ENCODE measurements around the gene TSPAN18.

DNA sequence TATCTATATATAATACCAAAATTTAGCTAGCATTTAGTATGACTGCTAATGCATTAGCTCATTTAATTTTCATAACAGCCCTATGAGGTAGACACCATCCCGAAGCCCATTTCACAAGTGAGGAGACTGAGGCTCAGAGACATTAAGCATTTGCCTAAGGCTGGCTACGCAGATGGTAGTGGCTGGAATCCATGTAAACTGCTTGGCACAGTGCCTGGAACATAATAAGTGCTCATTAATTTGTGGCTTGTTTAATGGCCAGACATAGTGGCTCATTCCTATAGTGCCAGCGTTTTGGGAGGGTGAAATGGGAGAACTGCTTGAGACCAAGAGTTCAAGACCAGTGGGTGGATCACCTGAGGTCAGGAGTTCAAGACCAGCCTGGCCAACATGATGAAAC is 241.7 kb downstream of the TSPAN18 start:
- TF ChIP-seq POLR2A (IDR thresholded peaks at IDR 0.05), result no peak
- TF ChIP-seq, protein P1, sequence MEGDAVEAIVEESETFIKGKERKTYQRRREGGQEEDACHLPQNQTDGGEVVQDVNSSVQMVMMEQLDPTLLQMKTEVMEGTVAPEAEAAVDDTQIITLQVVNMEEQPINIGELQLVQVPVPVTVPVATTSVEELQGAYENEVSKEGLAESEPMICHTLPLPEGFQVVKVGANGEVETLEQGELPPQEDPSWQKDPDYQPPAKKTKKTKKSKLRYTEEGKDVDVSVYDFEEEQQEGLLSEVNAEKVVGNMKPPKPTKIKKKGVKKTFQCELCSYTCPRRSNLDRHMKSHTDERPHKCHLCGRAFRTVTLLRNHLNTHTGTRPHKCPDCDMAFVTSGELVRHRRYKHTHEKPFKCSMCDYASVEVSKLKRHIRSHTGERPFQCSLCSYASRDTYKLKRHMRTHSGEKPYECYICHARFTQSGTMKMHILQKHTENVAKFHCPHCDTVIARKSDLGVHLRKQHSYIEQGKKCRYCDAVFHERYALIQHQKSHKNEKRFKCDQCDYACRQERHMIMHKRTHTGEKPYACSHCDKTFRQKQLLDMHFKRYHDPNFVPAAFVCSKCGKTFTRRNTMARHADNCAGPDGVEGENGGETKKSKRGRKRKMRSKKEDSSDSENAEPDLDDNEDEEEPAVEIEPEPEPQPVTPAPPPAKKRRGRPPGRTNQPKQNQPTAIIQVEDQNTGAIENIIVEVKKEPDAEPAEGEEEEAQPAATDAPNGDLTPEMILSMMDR (IDR thresholded peaks at IDR 0.05), result no peak

Data from thyroid gland (tissue), 4 donors.